NCI-H2171 treated with DMSO at 0.1 percent for 48 hours (cell line): ENCODE results near the gene ADH6.
A peak's percentile ranks its signal among the peaks of the same experiment; 100 is the strongest.
"Not testable (repeated sequence)": the region's sequence is repeated elsewhere in the genome, so short reads cannot be mapped to it uniquely, and the experiment has no call there.

Experiments
- DNase-seq: peaks from one replicate; lab custom pipeline; 2025; lab: John Stamatoyannopoulos, UW

ADH6 gene

GRCh38 chr4:99219072-99219471, at the start of gene ADH6:
ADH6 (minus strand) TSS chr4:99219246; CDS start chr4:99219152, 94 bp downstream.
- no peak for DNase-seq

GRCh38 chr4:99264927-99265326, 45.9 kb upstream of the ADH6 start:
- DNase-seq, result no peak

GRCh38 chr4:99252746-99253145, 33.7 kb upstream of the ADH6 start:
- no peak for DNase-seq

DNA sequence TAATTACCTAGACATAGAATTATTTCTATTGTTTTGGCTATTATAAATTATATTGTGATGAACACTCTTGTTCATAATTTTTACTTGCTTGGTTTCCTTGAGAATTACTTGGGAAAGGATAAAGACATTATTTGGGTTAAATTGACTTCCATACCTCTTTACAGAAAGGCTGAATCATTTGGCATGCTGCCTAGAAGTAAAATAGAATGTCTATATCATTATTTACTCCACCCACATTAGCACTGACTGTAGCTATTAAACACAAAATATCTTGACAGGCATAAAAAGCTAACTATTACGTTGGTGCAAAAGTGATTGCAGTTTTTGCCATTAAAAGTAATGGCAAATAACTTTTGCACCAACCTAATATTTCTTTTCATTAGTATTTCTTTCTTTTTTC, 29.7 kb upstream of the ADH6 start:
- no peak for DNase-seq

GRCh38 chr4:99235955-99236354, 16.9 kb upstream of the ADH6 start:
- DNase-seq, result no peak

- DNase-seq, result no peak
These were observed 15.4 kb upstream of the ADH6 start for GRCh38 chr4:99234331-99235010.

GRCh38 chr4:99233397-99233796, 14.4 kb upstream of the ADH6 start:
- not testable (repeated sequence) for DNase-seq

- not testable (repeated sequence) for DNase-seq
These were observed 9.7 kb upstream of the ADH6 start for GRCh38 chr4:99228706-99229105.

DNA sequence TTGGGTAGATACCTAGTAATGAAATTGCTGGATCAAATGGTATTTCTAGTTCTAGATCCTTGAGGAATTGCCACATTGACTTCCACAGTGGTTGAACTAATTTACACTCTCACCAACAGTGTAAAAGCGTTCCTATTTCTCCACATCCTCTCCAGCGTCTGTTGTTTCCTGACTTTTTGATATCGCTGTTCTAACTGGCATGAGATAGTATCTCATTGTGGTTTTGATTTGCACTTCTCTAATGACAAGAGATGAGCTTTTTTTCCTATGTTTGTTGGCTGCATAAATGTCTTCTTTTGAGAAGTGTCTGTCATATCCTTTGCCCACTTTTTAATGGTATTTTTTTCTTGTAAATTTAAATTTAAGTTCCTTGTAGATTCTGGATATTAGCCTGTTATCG, 8.6 kb upstream of the ADH6 start:
- not testable (repeated sequence) for DNase-seq

DNA sequence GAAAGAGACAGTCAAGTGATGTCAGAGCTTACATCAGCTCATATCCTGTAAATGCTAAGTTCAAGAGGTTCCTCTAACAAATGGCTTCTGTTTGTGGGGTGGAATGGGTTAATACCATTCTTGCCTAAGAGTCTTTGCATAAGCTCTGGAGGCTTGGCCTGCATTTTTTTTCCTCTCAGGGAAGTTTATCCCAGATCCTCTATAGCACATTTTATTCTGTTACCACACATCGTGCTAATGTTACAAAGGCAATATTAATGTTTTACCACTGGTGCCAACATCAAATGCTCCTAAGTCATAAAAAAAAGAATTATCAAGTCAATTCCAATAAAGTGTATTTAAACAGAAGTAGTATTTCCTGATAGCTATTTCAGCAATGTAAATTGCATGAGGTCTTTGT, 2.9 kb upstream of the ADH6 start:
- DNase-seq, result no peak

DNA sequence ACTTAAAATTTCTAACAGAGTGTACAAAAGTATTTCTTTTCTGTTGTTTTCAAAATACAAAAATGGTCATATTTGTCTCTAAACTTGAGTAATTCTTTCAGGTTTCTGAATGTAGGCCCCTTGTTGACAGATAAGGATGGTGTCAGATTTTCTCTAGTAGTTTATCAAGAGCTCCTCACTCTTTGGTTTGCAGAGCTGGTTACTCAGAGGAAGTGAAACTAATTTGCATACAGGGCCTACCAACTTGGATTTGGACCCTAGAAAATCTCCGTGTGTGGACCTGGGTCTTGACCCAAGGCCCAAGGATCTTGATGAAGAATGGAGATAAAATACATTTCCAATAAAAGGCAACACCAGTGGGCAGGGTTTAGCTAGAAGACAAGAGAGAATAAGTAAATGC, 433 bp upstream of the ADH6 start:
- no peak for DNase-seq

DNA sequence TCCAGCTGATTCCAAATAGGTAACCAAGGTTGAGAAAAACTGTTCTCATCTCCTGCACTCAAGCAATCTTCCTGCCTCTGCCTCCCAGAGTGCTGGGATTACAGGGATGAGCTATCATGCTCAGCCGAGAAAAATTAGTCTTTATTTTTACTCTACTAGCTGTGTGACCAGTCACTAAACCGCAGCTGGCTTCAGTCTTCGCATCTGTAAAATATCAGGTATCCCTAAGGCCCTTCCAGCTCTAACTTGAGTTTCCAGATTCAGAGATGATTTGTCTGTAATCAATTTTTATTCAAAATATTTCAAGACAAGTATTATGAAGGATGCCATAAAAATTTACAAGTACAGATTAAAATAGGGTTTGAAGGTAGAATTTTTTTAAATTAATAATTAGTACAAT, 3.5 kb downstream of the ADH6 start:
- no peak for DNase-seq

DNA sequence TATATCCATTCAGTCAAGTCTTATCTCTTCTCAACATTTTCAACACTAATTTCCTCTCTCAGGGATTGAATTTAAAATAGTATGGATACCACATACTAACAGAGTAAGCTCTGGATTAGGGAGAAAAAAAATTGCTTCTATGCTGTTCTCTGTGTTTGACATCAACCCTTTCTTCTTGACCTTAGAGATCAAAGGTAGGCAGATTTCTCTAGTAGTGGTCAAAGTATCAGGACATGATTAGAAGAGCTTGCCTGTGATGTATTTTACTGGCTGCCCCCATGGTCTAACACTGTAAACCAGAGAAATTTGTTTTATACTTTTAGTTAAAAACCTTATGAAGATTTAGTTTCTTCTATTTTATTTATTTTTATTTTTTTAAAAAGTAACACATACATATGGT, 8.3 kb downstream of the ADH6 start:
- no peak for DNase-seq

DNA sequence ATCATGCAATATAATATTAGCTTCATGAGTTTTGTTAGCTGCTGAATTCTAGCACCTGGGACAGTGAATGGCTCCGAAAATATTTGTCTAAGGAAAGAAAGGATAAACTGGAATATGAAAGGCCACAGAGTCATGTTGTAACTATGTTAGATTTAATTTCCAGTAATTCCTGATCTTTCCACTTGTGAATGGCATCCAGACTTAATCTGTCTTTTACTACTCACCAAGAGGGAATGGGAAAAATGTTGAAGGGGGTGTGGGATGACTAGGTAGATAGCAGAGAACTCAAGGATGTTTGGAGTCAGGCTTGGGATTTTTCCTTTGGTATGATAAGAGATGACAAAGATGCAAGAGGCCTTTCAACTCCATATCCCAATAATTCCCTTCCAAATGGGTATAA, 9.4 kb downstream of the ADH6 start:
- DNase-seq, result no peak

GRCh38 chr4:99208719-99209075, 10.3 kb downstream of the ADH6 start:
- DNase-seq, result peak; percentile 0

GRCh38 chr4:99207911-99208718, 10.9 kb downstream of the ADH6 start:
- no peak for DNase-seq

DNA sequence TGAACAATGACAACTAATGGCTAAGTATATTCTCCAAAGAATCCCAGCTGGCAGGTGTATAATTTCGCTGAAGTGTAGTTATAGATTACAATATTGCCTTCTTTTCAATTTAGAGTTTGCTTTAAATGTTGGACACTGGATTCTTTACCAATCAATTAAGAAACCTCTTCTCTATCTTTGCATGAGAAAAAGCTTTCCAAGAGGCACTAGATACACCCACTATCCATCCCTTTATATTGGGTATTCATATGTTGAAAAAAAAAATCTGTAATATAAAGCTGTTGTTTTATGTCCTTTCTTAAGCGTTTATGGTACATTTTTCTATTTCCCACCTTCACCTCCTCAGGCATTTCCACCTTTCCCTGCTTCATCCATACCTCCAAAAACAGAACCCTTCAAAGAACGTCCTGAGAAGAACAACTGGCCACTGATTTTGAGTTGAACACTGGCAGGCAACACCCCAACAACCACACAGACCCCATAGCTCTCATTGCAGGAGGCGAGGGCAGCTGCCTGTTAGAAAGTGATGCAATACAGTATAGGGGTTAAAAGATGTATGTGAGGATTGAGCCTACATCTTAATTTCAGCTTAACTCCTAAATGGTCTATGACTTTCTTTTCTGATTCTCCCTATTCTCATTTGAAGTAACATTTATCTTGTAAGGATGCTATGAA, 11.8 kb downstream of the ADH6 start:
- DNase-seq, result no peak

- peak; percentile 52 for DNase-seq
These were observed 13.7 kb downstream of the ADH6 start for GRCh38 chr4:99205153-99205979.

GRCh38 chr4:99202536-99202935, 16.5 kb downstream of the ADH6 start:
- DNase-seq, result no peak

DNA sequence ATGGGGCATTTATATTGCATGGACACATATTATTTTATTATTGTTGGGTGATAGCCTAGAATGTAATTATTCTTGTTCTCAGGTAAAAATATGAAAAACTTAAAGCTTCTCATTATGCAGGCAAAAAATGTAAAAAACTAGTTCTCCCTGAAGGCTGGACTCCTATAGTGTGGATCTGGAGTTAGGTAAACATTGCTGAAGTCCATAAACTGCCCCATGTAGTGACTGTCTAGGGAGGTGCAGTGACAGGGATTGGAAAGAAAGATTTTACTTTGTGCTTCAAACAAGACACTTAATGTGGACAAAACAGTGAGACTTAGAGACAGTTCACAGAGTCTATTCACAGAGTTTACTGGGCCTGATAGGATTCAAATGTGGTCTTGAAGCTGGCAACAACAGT, 17.0 kb downstream of the ADH6 start:
- DNase-seq, result no peak

- no peak for DNase-seq
These were observed 17.4 kb downstream of the ADH6 start for GRCh38 chr4:99201690-99202089.

DNA sequence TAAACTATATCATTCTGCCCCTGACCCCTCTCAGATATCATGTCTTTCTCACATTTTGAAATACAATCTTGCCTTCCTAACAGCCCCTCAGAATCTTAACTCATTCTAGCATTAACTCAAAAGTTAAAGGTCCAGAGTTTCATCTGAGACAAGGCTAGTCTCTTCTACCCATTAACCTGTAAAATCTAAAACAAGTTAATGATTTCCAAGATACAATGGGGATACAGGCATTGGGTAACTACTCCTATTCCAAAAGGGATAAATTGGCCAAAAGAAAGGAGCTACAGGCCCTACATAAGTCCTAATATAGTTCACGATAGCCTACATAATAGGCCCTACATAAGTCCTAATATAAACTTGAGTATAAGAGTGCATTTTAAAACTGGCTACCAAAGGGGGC, 18.9 kb downstream of the ADH6 start:
- DNase-seq, result no peak
